ENCODE measurements around the gene ATPAF1.
"Not testable (repeated sequence)": the region's sequence is repeated elsewhere in the genome, so short reads cannot be mapped to it uniquely, and the experiment has no call there.

Gene ATPAF1

DNA sequence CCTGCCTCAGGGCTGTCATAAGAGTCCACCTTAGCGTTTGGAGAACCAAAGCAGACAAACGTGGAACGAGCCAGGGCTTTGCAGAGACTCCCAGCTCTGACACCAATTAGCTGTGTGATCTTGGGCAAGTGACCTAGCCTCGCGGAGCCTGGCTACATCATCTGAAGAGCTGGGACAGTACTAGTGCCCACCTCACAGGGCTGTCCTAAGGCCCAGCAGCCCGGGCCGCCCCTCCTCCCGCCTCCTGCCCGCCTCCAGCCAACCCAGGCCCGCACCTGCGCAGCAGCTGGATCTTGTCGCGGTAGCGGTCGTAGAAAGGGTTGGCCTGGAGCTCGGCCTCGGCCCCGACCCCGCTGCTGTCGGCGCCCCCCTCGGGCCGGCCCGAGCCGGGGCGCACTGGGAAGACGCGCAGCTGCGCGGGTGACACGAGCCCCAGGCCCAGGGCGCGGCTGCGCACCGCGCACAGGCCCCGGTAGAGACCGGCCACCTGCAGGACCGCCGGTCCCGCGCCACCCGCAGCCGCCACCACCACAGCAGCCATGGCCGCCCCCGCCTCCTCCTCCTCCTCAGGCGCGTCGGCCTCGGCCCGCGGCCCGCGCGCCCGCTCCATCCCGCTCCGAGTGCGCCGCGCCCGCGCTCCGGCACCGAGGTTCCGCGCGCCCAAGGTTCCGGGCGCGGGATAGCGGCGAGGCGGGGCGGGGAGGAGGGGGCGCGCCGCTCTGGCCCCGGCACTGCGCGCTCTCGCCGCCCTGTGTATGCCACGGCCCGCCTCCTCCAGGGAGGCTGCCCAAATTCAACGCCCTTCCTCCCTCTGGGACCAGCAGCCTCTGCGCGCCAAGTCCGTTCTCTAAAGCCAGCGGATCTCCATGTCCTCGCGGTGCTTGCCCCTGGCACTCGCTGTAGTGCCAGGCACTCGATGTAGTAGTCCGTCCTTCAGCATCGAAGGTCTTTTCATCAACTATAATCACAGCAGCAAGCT lies at the start of gene ATPAF1:
Gene ATPAF1, minus strand, starts transcription at position 583 of the 979 bp plus-strand sequence. Its CDS starts 42 bp downstream, at position 541.
- DNase-seq, result peak; percentile 36 to 42

DNA sequence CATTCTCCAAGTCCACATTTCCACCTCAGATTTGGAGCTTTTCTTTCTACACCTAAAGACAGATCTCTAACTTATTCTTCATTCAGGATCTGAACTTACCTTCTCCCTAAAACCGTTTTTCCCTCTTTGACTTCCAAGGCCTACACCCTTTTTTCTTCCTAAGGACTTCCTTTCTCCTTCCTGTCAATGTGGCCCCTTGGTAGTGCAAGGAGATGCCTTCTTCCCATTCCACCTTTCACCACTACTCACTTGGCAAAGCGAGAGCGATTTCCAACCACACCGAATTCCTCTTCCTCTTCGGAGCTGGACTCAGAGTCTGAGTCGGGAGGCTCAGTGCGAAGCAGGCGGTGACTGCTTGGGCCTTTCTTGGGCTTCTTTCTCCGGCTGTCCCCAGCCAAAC lies 49.5 kb upstream of the ATPAF1 start:
- DNase-seq, result no peak

DNA sequence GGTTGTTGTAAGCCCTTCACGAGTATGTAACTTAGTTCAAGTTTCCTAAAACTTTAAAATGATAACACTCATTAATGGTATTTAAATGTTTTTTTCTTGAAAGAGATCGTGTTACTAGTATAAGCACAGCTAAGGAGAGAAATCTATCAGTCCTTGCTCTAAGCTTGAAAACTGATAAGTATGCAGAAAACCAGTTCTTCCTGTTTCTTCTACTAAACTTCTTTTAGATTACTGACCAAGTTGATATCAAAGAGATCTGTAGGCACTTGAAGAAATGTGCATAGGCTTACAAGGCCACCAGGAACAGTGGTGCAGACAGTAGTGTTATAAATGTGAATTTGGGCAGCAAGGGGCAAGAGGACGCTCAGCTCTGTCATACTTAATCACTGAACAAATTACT lies 46.8 kb upstream of the ATPAF1 start:
- no peak for DNase-seq

GRCh38 chr1:46708121-46708520 lies 40.0 kb upstream of the ATPAF1 start:
- no peak for DNase-seq

- no peak for DNase-seq
Observed at GRCh38 chr1:46705408-46705807, 37.2 kb upstream of the ATPAF1 start.

DNA sequence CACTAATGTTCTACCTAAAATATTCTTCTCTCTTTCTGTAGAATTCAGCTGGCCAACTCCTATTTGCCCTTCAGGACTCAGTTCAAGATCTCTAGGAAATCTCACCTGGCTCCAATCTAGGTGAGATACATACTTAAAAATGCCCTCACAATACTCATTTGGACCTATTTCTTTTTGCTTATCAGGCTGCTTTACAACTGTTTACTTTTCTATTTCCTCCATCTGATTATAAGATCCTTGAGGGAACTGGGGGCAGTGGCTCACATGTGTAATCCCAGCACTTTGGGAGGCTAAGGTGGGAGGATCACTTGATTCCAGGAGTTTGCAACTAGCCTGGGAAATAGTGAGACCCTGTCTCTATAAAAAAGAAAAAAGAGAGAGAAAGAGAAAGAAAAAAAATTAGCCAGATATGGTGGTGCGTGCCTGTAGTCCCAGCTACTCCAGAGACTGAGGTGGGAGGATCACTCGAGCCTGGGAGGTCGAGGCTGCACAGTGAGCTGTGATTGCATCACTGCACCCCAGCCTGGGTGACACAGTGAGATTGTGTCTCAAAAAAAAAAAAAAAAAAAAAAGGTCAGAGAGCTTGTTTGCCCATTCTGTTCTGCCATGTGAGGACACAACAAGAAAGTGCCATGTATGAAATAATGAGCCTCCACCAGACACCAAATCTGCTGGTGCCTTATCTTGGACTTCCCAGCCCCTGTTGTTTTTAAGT lies 35.9 kb upstream of the ATPAF1 start:
- DNase-seq, result no peak

DNA sequence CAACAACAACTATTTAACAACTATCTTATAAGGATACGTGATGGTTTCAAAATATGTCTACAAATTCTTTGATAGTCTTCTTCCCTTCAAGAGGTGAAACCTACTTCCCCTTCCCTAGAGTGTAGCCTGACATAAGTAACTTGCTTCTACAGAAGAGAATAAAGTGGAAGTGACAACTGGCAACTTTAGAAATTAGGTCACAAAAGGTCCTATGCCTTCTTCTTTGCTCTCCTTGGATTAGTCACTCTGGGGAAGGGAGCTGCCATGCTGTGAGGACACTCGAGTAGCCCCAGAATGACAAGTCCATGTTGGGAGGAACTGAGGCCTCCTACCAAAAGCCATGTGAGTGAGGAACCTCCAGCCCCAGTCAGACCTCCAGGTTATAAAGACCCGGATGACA lies 31.5 kb upstream of the ATPAF1 start:
- peak; percentile 74 to 77 for DNase-seq

- DNase-seq, result no peak
Observed at GRCh38 chr1:46697053-46697452, 28.9 kb upstream of the ATPAF1 start.

DNA sequence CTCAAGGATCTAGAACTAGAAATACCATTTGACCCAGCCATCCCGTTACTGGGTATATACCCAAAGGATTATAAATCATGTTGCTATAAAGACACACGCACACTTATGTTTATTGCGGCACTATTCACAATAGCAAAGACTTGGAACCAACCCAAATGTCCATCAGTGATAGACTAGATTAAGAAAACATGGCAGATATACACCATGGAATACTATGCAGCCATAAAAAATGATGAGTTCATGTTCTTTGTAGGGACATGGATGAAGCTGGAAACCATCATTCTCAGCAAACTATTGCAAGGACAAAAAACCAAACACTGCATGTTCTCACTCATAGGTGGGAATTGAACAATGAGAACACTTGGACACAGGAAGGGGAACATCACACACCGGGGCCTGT lies 26.5 kb upstream of the ATPAF1 start:
- DNase-seq, result not testable (repeated sequence)

DNA sequence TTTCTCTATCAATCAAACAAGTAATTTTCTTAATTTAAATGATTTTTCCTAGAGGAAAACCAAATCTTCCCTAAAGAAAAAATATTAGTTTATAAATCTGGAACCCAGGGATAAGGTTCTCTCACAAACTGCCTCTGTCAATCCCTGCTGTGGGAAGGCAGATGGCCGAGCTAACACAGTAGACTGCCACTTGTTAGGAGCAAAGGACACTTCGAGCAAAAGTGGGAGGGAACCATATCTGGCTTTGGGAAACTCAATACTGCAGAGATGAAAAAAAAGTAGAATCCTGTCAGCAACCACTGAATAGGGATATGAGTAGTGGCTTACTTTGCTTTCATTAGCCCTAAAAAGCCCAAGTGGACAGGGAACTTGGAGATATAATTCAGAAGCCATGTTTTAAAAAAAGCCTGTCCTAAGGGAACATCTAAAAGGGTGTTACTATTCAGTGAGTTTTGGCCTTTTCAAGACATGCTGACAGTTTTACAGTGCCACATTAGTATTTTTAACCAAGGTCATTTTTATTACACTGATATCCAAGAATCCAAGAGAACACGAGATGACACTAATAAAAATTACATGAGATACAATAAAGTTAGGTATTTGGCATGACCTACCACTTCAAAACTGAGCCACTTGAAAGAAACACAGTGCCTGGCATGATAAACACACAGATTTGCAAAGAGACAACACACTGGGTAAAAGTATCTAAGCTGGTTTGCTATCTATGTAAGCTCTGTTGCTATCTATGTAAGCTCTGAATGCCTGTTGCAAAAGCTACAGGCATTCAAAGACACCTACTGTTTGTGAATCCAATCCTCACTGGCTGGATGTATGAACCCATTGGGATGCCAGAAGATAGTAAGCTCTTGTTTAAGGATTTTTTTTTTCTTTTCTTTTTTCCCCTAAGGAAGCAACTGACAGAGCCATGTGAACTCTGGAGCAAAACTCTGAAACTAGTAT lies 24.9 kb upstream of the ATPAF1 start:
- DNase-seq, result no peak

- DNase-seq, result no peak
Observed at GRCh38 chr1:46691997-46692790, 24.0 kb upstream of the ATPAF1 start.

DNA sequence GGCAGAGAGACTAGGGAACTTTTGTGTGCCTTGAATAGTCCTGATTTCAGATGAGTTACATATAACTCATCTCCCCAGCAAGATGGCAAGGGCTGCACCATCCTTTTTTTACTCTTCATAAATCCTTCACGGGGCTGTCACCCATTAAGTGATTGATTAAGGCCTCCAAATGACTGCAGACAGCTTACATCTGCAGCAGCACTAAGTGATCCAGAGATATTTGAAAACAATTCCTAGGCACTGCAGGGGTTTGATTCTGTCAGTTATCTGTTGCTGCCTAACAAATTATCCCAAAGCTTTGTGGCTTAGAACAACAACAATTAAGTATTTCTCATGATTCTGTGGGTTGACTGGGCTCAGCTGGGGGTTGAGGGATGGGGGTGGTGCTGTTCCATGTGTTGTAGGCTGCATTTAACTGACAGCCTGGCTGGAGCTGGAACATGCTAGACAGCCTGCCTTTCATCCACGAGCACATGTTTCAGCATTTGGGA lies 22.8 kb upstream of the ATPAF1 start:
- DNase-seq, result no peak

DNA sequence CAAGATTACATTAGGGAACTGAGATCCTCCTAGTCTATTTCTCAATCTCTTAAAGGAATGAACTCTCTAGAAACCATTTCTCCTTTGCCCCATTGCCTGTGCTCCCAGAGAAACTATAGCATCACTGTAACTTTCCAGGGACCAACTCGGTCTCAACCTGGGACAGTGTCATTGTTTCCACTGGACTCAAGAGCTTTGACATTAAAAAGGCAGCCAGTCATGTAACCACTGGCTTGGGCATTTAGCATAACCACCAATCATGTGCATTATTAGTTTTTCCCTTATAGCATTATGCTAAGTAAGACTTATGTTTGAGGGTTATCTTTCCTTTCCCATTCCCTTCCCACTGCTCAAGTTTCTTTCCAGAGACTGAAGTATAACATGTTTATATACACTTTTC lies 21.7 kb upstream of the ATPAF1 start:
- no peak for DNase-seq

DNA sequence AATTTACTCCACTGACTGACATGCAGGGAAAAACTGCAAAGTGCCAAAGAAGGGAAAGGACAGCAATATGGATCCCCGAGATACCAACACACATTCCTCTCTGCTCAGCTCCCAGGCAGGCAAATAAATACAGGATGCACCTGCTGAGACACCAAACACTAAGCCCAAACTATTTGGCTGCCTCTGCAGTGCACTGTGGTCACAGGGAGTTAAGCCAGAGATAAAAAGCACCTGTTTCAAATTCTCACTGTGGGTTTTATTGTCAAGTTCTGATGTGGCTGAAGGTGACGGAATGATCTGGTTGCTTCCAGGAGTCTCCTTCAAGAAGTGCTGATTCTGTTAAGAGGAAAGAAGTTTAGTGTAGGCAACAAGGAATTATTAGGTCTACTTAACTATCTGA lies 21.2 kb upstream of the ATPAF1 start:
- no peak for DNase-seq

GRCh38 chr1:46687921-46688509 lies 19.9 kb upstream of the ATPAF1 start:
- no peak for DNase-seq

GRCh38 chr1:46687093-46687659 lies 19.0 kb upstream of the ATPAF1 start:
- peak; percentile 69 to 73 for DNase-seq

GRCh38 chr1:46686255-46686654 lies 18.1 kb upstream of the ATPAF1 start:
- DNase-seq, result no peak

DNA sequence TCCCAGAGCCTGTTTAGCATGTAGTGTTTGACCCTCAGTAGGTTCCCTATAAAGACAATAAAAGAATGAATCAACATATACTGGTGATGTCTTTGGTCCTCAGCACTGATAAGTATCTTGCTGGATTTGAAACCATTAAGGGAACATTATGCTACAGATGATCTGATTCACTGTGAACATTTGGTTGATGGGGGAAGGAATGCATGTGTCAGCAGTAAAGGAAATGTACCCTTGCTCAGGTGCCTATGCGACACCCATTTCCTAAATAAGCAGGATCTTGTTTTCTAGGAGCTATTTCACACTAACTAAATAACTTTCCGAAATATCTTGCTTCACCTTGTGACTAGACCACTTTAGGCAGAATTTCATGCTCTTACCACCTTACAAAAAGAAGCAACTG lies 16.5 kb upstream of the ATPAF1 start:
- DNase-seq, result no peak

DNA sequence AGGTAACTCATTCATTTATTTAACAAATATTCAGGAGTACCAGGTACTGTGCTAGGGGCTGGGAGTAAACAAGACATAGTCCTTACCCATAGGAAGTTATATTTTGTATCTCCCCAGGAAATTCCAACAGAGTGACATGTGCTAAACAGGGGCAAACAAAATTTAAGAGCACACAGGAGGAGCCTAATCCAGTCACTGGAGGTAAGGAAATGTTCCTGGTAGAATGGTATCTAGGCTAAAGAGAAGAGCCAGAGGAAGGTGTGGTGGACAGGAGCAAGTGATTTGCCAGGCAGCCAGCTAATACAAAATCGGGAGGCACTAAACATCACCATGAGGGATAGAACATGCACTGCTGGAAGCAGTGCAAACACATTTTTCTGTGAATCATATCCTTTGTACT lies 13.9 kb upstream of the ATPAF1 start:
- no peak for DNase-seq

DNA sequence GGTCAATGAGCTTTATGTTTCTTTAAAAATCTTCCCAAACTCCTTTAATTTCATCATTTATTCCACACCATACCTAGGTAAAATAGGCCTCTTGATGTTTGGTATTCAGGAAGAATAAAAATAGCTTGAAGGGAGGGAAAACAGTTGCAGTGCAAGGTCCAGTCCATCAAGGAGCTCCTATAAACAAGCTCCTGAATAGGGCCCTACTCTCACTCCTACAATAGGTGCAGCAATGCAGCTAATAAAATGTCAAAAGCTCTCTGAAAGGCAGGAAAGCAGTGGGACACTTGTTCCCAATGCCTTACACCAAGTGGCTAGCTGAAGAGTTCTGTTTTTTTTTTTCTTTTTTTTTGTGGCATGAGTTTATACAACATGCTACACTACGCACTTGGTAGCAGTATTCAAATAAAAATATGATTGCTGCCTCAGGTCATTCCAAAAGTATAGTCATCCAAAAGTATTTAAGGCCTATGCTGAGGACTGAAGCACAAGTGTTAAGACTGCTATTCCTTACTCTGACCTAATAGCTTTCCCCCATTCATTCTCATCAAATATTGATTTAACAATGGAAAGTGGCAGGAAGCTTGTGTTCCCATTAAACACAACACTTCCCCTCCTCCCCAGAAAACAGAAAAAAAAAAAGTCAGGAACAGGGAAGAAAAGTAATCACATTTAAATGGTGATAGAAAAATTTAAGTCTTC lies 13.3 kb upstream of the ATPAF1 start:
- DNase-seq, result no peak

Data from Kasumi-1 (cell line).